Endothelial cell of umbilical vein (primary cell): Measurements from ENCODE around the gene NADSYN1. TPM values are rescaled to one million over a fixed set of nuclear protein-coding genes. Genes with fewer than 3 reads are reported as not detected.

Experiments
- BruUV-seq: library from RNA; stranded (reverse); fragments of 400-500 nt; replicated peaks from 2 replicates; lab custom pipeline; 2021; lab: Mats Ljungman, UMichigan
- CTCF ChIA-PET: fragments of 300-600, 350-600 bp; sonication (Branson Sonifier 250); formaldehyde crosslinking; loops from one replicate; lab custom pipeline; 2021; ENCODE audit warnings: antibody characterized with exemption, inconsistent platforms; lab: Charles Lee
- POLR2A ChIA-PET: fragments of 300-600, 350-600 bp; sonication (Branson Sonifier 250); formaldehyde crosslinking; loops from one replicate; lab custom pipeline; 2021; ENCODE audit warnings: antibody characterized with exemption, inconsistent platforms; lab: Charles Lee
- DNase-seq: peaks from one replicate; pipeline ENCODE4 v3.0.0-alpha.2; 2011; ENCODE audit warnings: low read depth, low spot score
- FAIRE-seq: peaks from 2 replicates; lab custom pipeline; 2011; peaks lifted over from hg19 to GRCh38; lab: Jason Lieb, UNC
- H2AFZ ChIP-seq: 2 replicates; pipeline ENCODE4 v1.6.0; 2012; ENCODE audit warnings: low read depth, low read length, control low read depth, inconsistent platforms
- H3K27ac ChIP-seq: 2 replicates; pipeline ENCODE4 v1.5.1; 2011; ENCODE audit warnings: low read depth, mild to moderate bottlenecking, control low read depth, low read length, moderate library complexity; ENCODE audit not compliant: insufficient read depth
- H3K27me3 ChIP-seq, 2 experiments: 2 replicates each; pipeline versions ENCODE4 v1.6.0 to v1.6.1; 2011; ENCODE audit warnings: low read length in 2 of 2, mixed read lengths in 1 of 2; ENCODE audit not compliant: control insufficient read depth in 2 of 2, insufficient read depth in 2 of 2
- H3K36me3 ChIP-seq, 2 experiments: 2 replicates in 1 of 2; 3 replicates in 1 of 2; pipeline ENCODE4 v1.5.1; 2011; ENCODE audit warnings: low read length in 2 of 2, mild to moderate bottlenecking in 1 of 2, moderate library complexity in 1 of 2; ENCODE audit not compliant: control insufficient read depth in 2 of 2, insufficient read depth in 2 of 2; ENCODE audit errors: extremely low read depth in 1 of 2
- H3K4me1 ChIP-seq: 3 replicates; pipeline ENCODE4 v1.5.1; 2011; ENCODE audit warnings: mild to moderate bottlenecking, low read length; ENCODE audit not compliant: control insufficient read depth, insufficient read depth; ENCODE audit errors: extremely low read depth
- H3K4me2 ChIP-seq: 2 replicates; pipeline ENCODE4 v1.6.1; 2011; ENCODE audit warnings: low read length, control low read depth, mixed read lengths; ENCODE audit not compliant: insufficient read depth
- H3K4me3 ChIP-seq, 3 experiments: fragments of 200-600 bp in 1 of 3; sonication (generic), shearing (Covaris generic) in 1 of 3; replicated peaks in 1 of 3; 2 replicates each; pipeline ENCODE4 v1.5.1; 2011 to 2016; ENCODE audit warnings: control low read depth in 3 of 3, low read length in 3 of 3, mild to moderate bottlenecking in 2 of 3, inconsistent platforms in 1 of 3, low read depth in 1 of 3, moderate library complexity in 1 of 3; ENCODE audit not compliant: insufficient read depth in 1 of 3
- H3K79me2 ChIP-seq: 2 replicates; pipeline ENCODE4 v1.6.0; 2012; ENCODE audit warnings: low read length, inconsistent platforms; ENCODE audit not compliant: control insufficient read depth, insufficient read depth
- H3K9ac ChIP-seq: replicated peaks from 2 replicates; pipeline ENCODE3; 2011; ENCODE audit warnings: low read length, control low read depth; ENCODE audit not compliant: insufficient read depth; ENCODE audit errors: extremely low read depth
- H3K9me1 ChIP-seq: replicated peaks from 3 replicates; pipeline ENCODE4 v1.6.0; 2011; ENCODE audit warnings: mild to moderate bottlenecking, low read length; ENCODE audit not compliant: control insufficient read depth, insufficient read depth; ENCODE audit errors: extremely low read depth
- H3K9me3 ChIP-seq: replicated peaks from 2 replicates; pipeline ENCODE4 v1.5.1; 2012; ENCODE audit warnings: low read length, inconsistent platforms; ENCODE audit not compliant: control insufficient read depth, insufficient read depth
- H4K20me1 ChIP-seq: replicated peaks from 2 replicates; pipeline ENCODE3; 2011; ENCODE audit warnings: mild to moderate bottlenecking, low read length; ENCODE audit not compliant: control insufficient read depth, insufficient read depth; ENCODE audit errors: extremely low read depth
- CTCF ChIP-seq, 2 donors: IDR thresholded peaks; 1 replicate in 1 of 2; 2 replicates in 1 of 2; pipeline ENCODE4 v1.5.1; 2011; ENCODE audit warnings: low read length in 2 of 2, mild to moderate bottlenecking in 2 of 2, moderate library complexity in 2 of 2, control low read depth in 1 of 2, inconsistent platforms in 1 of 2, low read depth in 1 of 2; ENCODE audit not compliant: insufficient read depth in 1 of 2; ENCODE audit errors: extremely low read depth in 1 of 2
- EZH2 ChIP-seq: IDR thresholded peaks from 2 replicates; pipeline ENCODE4 v1.6.1; 2012; ENCODE audit warnings: borderline replicate concordance, low read depth, mild to moderate bottlenecking, moderate library complexity, low read length, inconsistent platforms; ENCODE audit not compliant: severe bottlenecking
- FOS ChIP-seq: IDR thresholded peaks from 2 replicates; pipeline ENCODE4 v1.6.1; 2011; ENCODE audit warnings: mild to moderate bottlenecking, low read length, moderate library complexity, borderline replicate concordance; ENCODE audit not compliant: insufficient read depth
- GATA2 ChIP-seq: IDR thresholded peaks from 2 replicates; pipeline ENCODE4 v1.7.0; 2011; ENCODE audit warnings: low read depth, mild to moderate bottlenecking, moderate library complexity, mixed read lengths, low read length; ENCODE audit not compliant: insufficient read length, insufficient read depth
- JUN ChIP-seq: IDR thresholded peaks from 2 replicates; pipeline ENCODE4 v1.6.1; 2011; ENCODE audit warnings: borderline replicate concordance, low read depth; ENCODE audit not compliant: insufficient read length, insufficient read depth
- MAX ChIP-seq: IDR thresholded peaks from 2 replicates; pipeline ENCODE4 v1.6.1; 2011; ENCODE audit not compliant: insufficient read depth, insufficient read length
- MYC ChIP-seq: IDR thresholded peaks from one replicate; pipeline ENCODE4 v1.6.1; 2011; ENCODE audit warnings: mild to moderate bottlenecking, low read depth, low read length
- POLR2A ChIP-seq: IDR thresholded peaks from 2 replicates; pipeline ENCODE4 v1.6.1; 2012; ENCODE audit warnings: low read depth, mild to moderate bottlenecking, control low read depth, low read length
- POLR2AphosphoS5 ChIP-seq: IDR thresholded peaks from 2 replicates; pipeline ENCODE4 v1.6.1; 2012; ENCODE audit warnings: low read depth, mild to moderate bottlenecking, control low read depth, low read length, moderate library complexity; ENCODE audit not compliant: insufficient read depth
- dilution Hi-C: fragments of 300-500 bp; cut with MboI; formaldehyde crosslinking; loops from one replicate; pipeline ENCODE4 v1.15.0; 2019; ENCODE audit warnings: low sequenced_read_pairs; ENCODE audit not compliant: extremely low pct_ligation_motif_present
- intact Hi-C: fragments of 100-400 bp; cut with micrococcal nuclease; formaldehyde crosslinking; loops from one replicate; pipeline ENCODE4 v1.10.0; 2022
- polyA plus RNA-seq, 4 experiments: library from polyadenylated mRNA; depleted of rRNA in 3 of 4; stranded (reverse) in 3 of 4; unstranded in 1 of 4; fragments of >200 nt; gene quantifications; 2 replicates each; pipeline versions ENCODE4 v1.2.1 to v1.2.3, GENCODE V29; 2011 to 2012; ENCODE audit warnings: missing spikeins in 1 of 4
- total RNA-seq: library from RNA; stranded (reverse); gene quantifications from 2 replicates; pipeline ENCODE4 v1.2.3, GENCODE V29; 2021

The NADSYN1 gene
- total and polyA plus RNA-seq, 2 donors (not counting 3 experiments of a cell fraction or from before 2014, with no cell fraction given) = 77.5 to 99.2 TPM

GRCh38 chr11:71527576-71528210, 74.7 kb downstream of the NADSYN1 start:
- POLR2A ChIA-PET = no interaction called here
- no peak for DNase-seq
- Histone ChIP-seq H3K27ac (no peak overlapping the region), H3K4me3 (no peak overlapping the region), H2AFZ (no peak overlapping the region), H3K4me1 (no peaks in the 10 kb centered on the region), H3K36me3 (no peaks in the 10 kb centered on the region), H4K20me1 (no peaks in the 10 kb centered on the region), H3K79me2 (no peaks in the 10 kb centered on the region), H3K4me2 (no peak overlapping the region), H3K9me3 (no peaks in the 10 kb centered on the region), H3K9me1 (no peaks in the 10 kb centered on the region), H3K9ac (no peak overlapping the region), H3K27me3 (no peaks in the 10 kb centered on the region)
- CTCF ChIA-PET = no interaction called here
- no TSS peak for BruUV-seq
- no peak for FAIRE-seq
- dilution Hi-C loops (no loop called here), intact Hi-C loops (no loop called here)
- TF ChIP-seq CTCF (IDR thresholded peaks at IDR 0.05; ENCODE audit: extremely low read depth in 1 of 2, insufficient read depth in 1 of 2, low read depth in 1 of 2, low read length in 2 of 2) (no peak), EZH2 (no peak), POLR2AphosphoS5 (no peak), JUN (no peak), FOS (no peak), MYC (no peak), GATA2 (no peak), MAX (no peak), POLR2A (no peak)
